HG02678 (cell line): ENCODE data around the gene OR10T2.
"Not testable (repeated sequence)": the region's sequence is repeated elsewhere in the genome, so short reads cannot be mapped to it uniquely, and the experiment has no call there.

ENCODE experiments used
- ATAC-seq: cut with Tn5 transposase; IDR thresholded peaks from one replicate; pipeline ENCODE4 v1.9.1; 2021; ENCODE audit warnings: mild to moderate bottlenecking, moderate library complexity; ENCODE audit not compliant: unreplicated experiment

Gene OR10T2

GRCh38 chr1:158356616-158357015 is 42.6 kb downstream of the OR10T2 start:
- ATAC-seq = no peak

DNA sequence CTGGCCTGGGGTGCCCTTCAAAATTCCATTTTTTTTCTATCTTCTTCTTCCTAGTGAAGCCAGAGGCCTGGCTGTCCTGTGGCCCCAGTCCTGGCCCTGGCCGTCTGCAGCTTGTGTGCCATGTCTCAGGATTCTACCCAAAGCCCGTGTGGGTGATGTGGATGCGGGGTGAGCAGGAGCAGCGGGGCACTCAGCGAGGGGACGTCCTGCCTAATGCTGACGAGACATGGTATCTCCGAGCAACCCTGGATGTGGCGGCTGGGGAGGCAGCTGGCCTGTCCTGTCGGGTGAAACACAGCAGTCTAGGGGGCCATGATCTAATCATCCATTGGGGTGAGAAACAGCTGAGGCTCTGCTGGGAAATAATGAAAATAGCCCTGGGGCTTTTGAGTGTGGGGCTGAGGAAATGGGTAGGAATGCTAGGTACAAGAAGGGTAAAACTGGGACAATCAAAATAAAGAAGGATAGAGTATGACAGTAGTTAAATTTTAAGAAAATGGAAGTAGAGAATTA is 43.4 kb downstream of the OR10T2 start:
- no peak for ATAC-seq

- no peak for ATAC-seq
Observed at GRCh38 chr1:158354255-158354654, 45.0 kb downstream of the OR10T2 start.

- ATAC-seq = no peak
Observed at GRCh38 chr1:158353303-158354075, 45.8 kb downstream of the OR10T2 start, which contains the start of gene CD1E. Gene CD1E, plus strand, starts transcription at chr1:158353894. Its CDS starts 95 bp downstream, at chr1:158353989.

GRCh38 chr1:158348946-158349345 is 50.3 kb downstream of the OR10T2 start:
- not testable (repeated sequence) for ATAC-seq
